Kidney (tissue), 14 donors: ENCODE data around the gene OR6B1. TPM values are rescaled to one million over a fixed set of nuclear protein-coding genes. Genes with fewer than 3 reads are reported as not detected.

ENCODE experiments used
- DNase-seq, 5 donors: peaks; one replicate each; pipeline ENCODE4 v3.0.0-alpha.2; 2013 to 2020
- FAIRE-seq: peaks from 2 replicates; lab custom pipeline; 2012; peaks lifted over from hg19 to GRCh38; lab: Jason Lieb, UNC
- H3K27ac ChIP-seq, 2 donors: one replicate each; pipeline ENCODE4 v1.7.0; 2013; ENCODE audit warnings: low read depth in 2 of 2, low read length in 2 of 2, inconsistent platforms in 1 of 2
- H3K27me3 ChIP-seq: one replicate; pipeline ENCODE4 v1.7.1; 2013; ENCODE audit warnings: low read length, inconsistent platforms; ENCODE audit not compliant: control insufficient read depth, insufficient read depth
- H3K36me3 ChIP-seq, 3 donors: one replicate each; pipeline versions ENCODE4 v1.7.0 to v1.7.1; 2013; ENCODE audit warnings: low read length in 3 of 3, control low read depth in 1 of 3, inconsistent platforms in 1 of 3; ENCODE audit not compliant: insufficient read depth in 3 of 3, control insufficient read depth in 2 of 3
- H3K4me1 ChIP-seq, 3 donors: one replicate each; pipeline versions ENCODE4 v1.7.0 to v1.7.1; 2013; ENCODE audit warnings: low read length in 3 of 3, inconsistent platforms in 1 of 3, low read depth in 1 of 3; ENCODE audit not compliant: control insufficient read depth in 2 of 3, insufficient read depth in 2 of 3
- H3K4me3 ChIP-seq, 3 donors: one replicate each; pipeline versions ENCODE4 v1.7.0 to v1.8.1; 2013; ENCODE audit warnings: low read length in 3 of 3, control low read depth in 1 of 3, inconsistent platforms in 1 of 3
- H3K9ac ChIP-seq, 3 donors: one replicate each; pipeline versions ENCODE4 v1.7.0 to v1.7.1; 2013; ENCODE audit warnings: low read length in 3 of 3, control low read depth in 1 of 3, inconsistent platforms in 1 of 3
- H3K9me3 ChIP-seq, 3 donors: one replicate each; pipeline versions ENCODE4 v1.7.0 to v1.7.1; 2013; ENCODE audit warnings: low read length in 3 of 3, control low read depth in 1 of 3, inconsistent platforms in 1 of 3; ENCODE audit not compliant: control insufficient read depth in 2 of 3, insufficient read depth in 1 of 3
- intact Hi-C: fragments of 100-400 bp; cut with DNase I; formaldehyde crosslinking; loops from one replicate; pipeline ENCODE4 v1.11.1; 2022
- polyA plus RNA-seq: library from polyadenylated mRNA; stranded (reverse); fragments of 350-450 nt; fragmentation: Illumina TruSeq; extraction: RNeasy Lipid Tissue Mini Kit (QIAGEN cat#74804); gene quantifications from one replicate; pipeline ENCODE4 v1.2.3, GENCODE V29; 2014; ENCODE audit warnings: low read depth, low replicate concordance; ENCODE audit not compliant: insufficient read depth
- total RNA-seq: library from RNA; stranded (reverse); fragmentation: NEBNext Ultra II Directional; extraction: Animal tissue kit (Norgen Biotek cat#: 25700); gene quantifications from one replicate; pipeline ENCODE4 v1.2.1, GENCODE V29; 2021
- TF ChIP-seq, protein P1 (sequence below): IDR thresholded peaks from 3 replicates; pipeline ENCODE4 v1.5.1; 2012; ENCODE audit warnings: mild to moderate bottlenecking, moderate library complexity, borderline replicate concordance; ENCODE audit not compliant: insufficient read depth; ENCODE audit errors: extremely low read depth
- donor health status: control.
- donor health status: control.
- donor health status: control.
- donor health status: control.
- donor health status: control.
- donor health status: DM: yes; HTN: yes; CAD: no.
- donor health status: Normal renal cell carcinoma (clear cell type).

Gene OR6B1
- total and polyA plus RNA-seq, 2 donors from 2014 or later = not detected

DNA sequence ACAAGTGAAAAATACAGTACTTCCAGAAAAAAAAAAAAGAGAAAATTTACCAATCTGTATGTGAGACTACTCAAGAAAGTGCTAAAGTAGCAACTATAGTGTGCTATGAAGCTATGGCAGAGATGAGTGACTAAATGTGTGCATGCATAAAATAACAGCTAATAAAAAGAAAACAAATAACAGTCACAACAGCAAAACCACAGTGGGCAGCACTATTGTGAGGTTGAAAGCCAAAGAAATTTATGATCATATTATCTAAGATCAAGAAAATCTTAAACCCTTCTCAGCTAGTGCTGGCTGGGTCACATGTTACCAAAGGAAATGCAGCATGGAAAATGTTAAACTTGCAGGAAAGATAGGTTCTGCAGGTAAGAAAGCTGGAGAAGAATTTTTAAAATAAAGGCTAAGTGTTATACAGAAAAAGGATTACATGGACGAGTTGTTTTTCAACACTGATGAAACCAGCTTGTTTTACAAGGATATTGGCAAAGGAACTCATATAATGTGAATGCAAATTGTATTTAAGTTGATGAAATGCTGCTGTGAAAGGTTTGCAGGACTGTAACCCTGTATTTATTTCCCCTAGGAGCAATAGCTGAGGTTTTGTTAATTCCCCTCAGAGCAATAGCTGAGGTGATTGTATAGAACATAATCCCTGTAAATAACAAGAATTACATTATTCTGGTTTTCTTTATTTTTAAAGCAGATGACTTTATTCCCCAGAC lies 33.0 kb downstream of the OR6B1 start:
- Histone ChIP-seq H3K9ac (no peak overlapping the region), H3K4me1 (no peaks in the 10 kb centered on the region), H3K27ac (no peak overlapping the region), H3K27me3 (no peaks in the 10 kb centered on the region), H3K36me3 (no peaks in the 10 kb centered on the region), H3K4me3 (no peak overlapping the region), H3K9me3 (no peaks in the 10 kb centered on the region)
- TF ChIP-seq, protein P1, sequence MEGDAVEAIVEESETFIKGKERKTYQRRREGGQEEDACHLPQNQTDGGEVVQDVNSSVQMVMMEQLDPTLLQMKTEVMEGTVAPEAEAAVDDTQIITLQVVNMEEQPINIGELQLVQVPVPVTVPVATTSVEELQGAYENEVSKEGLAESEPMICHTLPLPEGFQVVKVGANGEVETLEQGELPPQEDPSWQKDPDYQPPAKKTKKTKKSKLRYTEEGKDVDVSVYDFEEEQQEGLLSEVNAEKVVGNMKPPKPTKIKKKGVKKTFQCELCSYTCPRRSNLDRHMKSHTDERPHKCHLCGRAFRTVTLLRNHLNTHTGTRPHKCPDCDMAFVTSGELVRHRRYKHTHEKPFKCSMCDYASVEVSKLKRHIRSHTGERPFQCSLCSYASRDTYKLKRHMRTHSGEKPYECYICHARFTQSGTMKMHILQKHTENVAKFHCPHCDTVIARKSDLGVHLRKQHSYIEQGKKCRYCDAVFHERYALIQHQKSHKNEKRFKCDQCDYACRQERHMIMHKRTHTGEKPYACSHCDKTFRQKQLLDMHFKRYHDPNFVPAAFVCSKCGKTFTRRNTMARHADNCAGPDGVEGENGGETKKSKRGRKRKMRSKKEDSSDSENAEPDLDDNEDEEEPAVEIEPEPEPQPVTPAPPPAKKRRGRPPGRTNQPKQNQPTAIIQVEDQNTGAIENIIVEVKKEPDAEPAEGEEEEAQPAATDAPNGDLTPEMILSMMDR = no peak
- DNase-seq (no peak), FAIRE-seq (no peak)
- intact Hi-C loops = no loop called here

DNA sequence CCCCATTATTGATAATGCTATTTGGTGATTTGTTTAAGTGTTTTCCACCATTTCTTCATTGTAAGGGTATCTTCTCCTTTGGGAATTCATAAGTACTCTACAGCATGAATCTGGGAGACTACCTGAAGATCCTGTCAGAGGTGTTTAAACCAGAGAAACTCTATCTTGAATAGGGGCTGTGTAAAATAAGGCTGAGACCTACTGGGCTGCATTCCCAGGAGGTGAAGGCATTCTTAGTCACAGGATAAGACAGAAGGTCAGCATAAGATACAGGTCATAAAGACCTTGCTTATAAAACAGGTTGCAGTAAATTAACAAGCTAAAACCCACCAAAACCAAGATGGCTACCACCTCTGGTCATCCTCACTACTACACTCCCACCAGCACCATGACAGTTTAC lies 35.3 kb downstream of the OR6B1 start:
- no peaks in the 10 kb centered on the region for H3K4me1 ChIP-seq
- no peak overlapping the region for H3K27ac ChIP-seq
- no peaks in the 10 kb centered on the region for H3K27me3 ChIP-seq
- TF ChIP-seq, protein P1 = no peak
- DNase-seq (no peak), FAIRE-seq (no peak)
- no peaks in the 10 kb centered on the region for H3K9me3 ChIP-seq
- intact Hi-C loops = no loop called here
- H3K9ac ChIP-seq = no peak overlapping the region
- no peak overlapping the region for H3K4me3 ChIP-seq
- no peaks in the 10 kb centered on the region for H3K36me3 ChIP-seq

DNA sequence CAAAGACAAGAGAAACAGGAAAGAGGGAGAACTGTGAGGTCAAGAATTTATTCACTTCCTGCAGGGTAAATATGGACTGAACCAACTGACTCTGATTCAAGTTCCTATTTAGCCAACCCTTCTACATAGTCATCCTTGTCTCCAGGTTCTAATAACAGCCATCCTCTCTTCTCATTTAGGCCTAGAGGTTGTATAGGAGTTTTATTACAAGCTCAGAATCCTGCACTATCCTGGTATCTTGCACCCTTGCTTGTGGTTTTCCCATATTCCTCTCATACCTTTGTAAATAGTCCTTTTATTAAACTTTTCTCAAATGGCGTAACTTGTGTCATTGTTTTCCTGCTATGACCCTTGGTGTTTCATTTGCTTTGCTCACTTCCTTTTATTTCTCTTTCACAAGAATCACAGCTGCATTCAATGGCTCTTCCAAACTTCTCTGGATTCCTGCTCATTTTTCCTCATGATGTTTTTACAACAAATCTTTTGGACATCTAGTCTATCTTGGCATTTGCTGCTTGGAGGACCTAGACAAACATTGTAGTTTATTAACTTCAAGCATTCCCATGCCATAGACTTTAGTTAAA lies 36.3 kb downstream of the OR6B1 start:
- Histone ChIP-seq H3K4me1 (no peaks in the 10 kb centered on the region), H3K9ac (no peak overlapping the region), H3K9me3 (no peaks in the 10 kb centered on the region), H3K27ac (no peak overlapping the region), H3K36me3 (no peaks in the 10 kb centered on the region), H3K27me3 (no peaks in the 10 kb centered on the region), H3K4me3 (no peak overlapping the region)
- intact Hi-C loops = no loop called here
- TF ChIP-seq, protein P1 = no peak
- FAIRE-seq (no peak), DNase-seq (no peak)
